Mucosa of descending colon (tissue), 3 donors: ENCODE measurements around the gene SDK1. TPM values are rescaled to one million over a fixed set of nuclear protein-coding genes. Genes with fewer than 3 reads are reported as not detected.

Experiments
- ATAC-seq: fragments of 200-7000 bp; cut with Tn5 transposase; one replicate; pipeline ENCODE4 v1.9.1; 2020; ENCODE audit warnings: mild to moderate bottlenecking, moderate library complexity
- DNase-seq, 3 donors: peaks; one replicate each; pipeline ENCODE4 v3.0.0-alpha.2; 2020
- H3K36me3 ChIP-seq: fragments of 200-600 bp; one replicate; pipeline ENCODE4 v1.8.0; 2021; ENCODE audit warnings: low read depth, mild to moderate bottlenecking
- H3K4me1 ChIP-seq: fragments of 200-600 bp; one replicate; pipeline ENCODE4 v1.8.0; 2021; ENCODE audit warnings: low read depth, mild to moderate bottlenecking
- H3K4me3 ChIP-seq: fragments of 200-600 bp; one replicate; pipeline ENCODE4 v1.8.0; 2021; ENCODE audit warnings: mild to moderate bottlenecking
- H3K9me3 ChIP-seq: fragments of 200-600 bp; one replicate; pipeline ENCODE4 v1.8.0; 2021; ENCODE audit warnings: mild to moderate bottlenecking
- intact Hi-C, 2 donors: fragments of 100-400 bp; cut with DNase I in 1 of 2; cut with micrococcal nuclease in 1 of 2; formaldehyde crosslinking; loops; one replicate each; pipeline versions ENCODE4 v1.11.0 to v1.11.1; 2022; cut with DNase I, micrococcal nuclease
- total RNA-seq, 3 donors: library from RNA; stranded (reverse); fragmentation: NEBNext Ultra II Directional in 2 of 3; extraction: Animal tissue kit (Norgen Biotek cat#: 25700) in 2 of 3; gene quantifications; one replicate each; pipeline versions ENCODE4 v1.2.1 to v1.2.4, GENCODE V29; 2021 to 2023
- TF ChIP-seq, protein P1 (sequence below): fragments of 200-600 bp; IDR thresholded peaks from one replicate; pipeline ENCODE4 v1.8.0; 2022; ENCODE audit warnings: antibody characterized with exemption, mild to moderate bottlenecking
- donor health status: DM: no; HTN: no; CAD: no; lungs with moderate emphysema.
- donor health status: DM: no; HTN: no; CAD: no.
- donor health status: DM: no; HTN: yes; CAD: no.

Gene SDK1
- total RNA-seq, 3 donors from 2014 or later: 2.7 to 20.2 (median 4.2) TPM

- Histone ChIP-seq H3K4me1 (no peaks in the 10 kb centered on the region), H3K4me3 (no peak overlapping the region), H3K9me3 (no peaks in the 10 kb centered on the region), H3K36me3 (no peaks in the 10 kb centered on the region)
- DNase-seq (no peak), ATAC-seq (no peak)
- intact Hi-C loops: no loop called here
- TF ChIP-seq, protein P1, sequence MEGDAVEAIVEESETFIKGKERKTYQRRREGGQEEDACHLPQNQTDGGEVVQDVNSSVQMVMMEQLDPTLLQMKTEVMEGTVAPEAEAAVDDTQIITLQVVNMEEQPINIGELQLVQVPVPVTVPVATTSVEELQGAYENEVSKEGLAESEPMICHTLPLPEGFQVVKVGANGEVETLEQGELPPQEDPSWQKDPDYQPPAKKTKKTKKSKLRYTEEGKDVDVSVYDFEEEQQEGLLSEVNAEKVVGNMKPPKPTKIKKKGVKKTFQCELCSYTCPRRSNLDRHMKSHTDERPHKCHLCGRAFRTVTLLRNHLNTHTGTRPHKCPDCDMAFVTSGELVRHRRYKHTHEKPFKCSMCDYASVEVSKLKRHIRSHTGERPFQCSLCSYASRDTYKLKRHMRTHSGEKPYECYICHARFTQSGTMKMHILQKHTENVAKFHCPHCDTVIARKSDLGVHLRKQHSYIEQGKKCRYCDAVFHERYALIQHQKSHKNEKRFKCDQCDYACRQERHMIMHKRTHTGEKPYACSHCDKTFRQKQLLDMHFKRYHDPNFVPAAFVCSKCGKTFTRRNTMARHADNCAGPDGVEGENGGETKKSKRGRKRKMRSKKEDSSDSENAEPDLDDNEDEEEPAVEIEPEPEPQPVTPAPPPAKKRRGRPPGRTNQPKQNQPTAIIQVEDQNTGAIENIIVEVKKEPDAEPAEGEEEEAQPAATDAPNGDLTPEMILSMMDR: no peak
Measured at GRCh38 chr7:4078580-4078979, 777.5 kb downstream of the SDK1 start.

DNA sequence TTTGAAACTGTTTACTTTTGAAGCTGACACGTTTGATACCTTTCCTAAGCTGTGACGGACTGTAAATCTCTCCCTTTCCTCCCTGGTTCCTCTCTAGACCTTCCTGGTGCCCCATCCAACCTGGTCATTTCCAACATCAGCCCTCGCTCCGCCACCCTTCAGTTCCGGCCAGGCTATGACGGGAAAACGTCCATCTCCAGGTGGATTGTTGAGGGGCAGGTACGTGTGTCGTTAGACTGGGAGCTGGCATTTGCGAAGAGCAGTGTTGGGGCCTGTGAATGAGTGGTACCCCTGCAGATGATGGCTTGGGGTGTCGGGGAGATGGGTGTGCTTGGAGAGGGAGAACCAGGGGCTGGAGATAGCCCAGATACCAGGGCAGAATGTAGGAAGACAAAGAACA, 778.3 kb downstream of the SDK1 start:
- Histone ChIP-seq H3K4me1 (no peaks in the 10 kb centered on the region), H3K36me3 (no peaks in the 10 kb centered on the region), H3K4me3 (no peak overlapping the region), H3K9me3 (no peaks in the 10 kb centered on the region)
- ATAC-seq (no peak), DNase-seq (no peak)
- intact Hi-C loops: no loop called here
- TF ChIP-seq, protein P1: no peak

- ATAC-seq: no peak
- Histone ChIP-seq H3K4me1 (no peaks in the 10 kb centered on the region), H3K36me3 (no peaks in the 10 kb centered on the region), H3K9me3 (no peaks in the 10 kb centered on the region), H3K4me3 (no peak overlapping the region)
- intact Hi-C loops: no loop called here
- DNase-seq: no peak
- TF ChIP-seq, protein P1: no peak
Measured at GRCh38 chr7:4079956-4080355, 778.9 kb downstream of the SDK1 start.

DNA sequence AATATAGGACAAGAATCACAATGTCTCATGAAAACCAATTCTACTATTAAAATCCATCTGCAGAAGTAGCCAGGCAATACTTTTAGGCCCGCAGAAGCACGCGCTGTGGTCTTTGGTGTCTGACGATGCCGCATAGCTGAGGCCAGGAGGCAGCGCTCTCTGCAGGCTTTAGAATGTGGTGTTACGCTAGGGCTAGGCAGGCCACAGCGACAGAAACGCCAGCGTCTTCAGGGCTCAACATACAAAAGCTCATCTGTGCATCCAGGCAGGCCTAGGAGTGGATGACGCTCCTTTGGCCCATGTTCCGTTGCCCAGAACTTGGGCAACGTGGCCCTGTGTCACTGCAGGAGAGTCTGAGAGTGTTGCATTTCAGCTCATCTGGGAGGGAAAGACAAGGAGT, 779.9 kb downstream of the SDK1 start:
- intact Hi-C loops: no loop called here
- TF ChIP-seq, protein P1: no peak
- Histone ChIP-seq H3K9me3 (no peaks in the 10 kb centered on the region), H3K4me1 (no peaks in the 10 kb centered on the region), H3K36me3 (no peaks in the 10 kb centered on the region), H3K4me3 (no peak overlapping the region)
- ATAC-seq (no peak), DNase-seq (no peak)

- Histone ChIP-seq H3K4me1 (no peaks in the 10 kb centered on the region), H3K36me3 (no peaks in the 10 kb centered on the region), H3K4me3 (no peak overlapping the region), H3K9me3 (no peaks in the 10 kb centered on the region)
- TF ChIP-seq, protein P1: no peak
- intact Hi-C loops: no loop called here
- no peak for ATAC-seq
- DNase-seq: no peak
Measured at GRCh38 chr7:4083513-4083912, 782.5 kb downstream of the SDK1 start.

DNA sequence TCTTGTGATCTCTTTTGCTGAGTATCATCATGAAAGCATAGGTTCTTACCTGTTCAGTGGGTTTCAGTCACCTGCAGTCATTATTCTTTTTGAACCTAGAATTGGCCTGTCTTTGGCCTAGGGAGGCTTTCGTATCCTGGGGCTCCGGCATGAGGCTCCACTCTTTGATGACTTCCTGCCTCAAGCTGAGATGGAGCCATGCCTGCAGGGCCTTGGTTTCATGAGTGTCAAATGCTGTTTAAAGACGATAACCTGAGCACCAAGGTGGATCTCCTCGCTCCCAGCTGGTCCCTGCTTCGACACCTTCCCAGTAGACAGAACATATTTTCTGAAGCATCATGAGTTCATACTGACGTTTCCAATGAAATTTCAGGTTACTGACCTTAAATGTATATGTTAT, 783.2 kb downstream of the SDK1 start:
- intact Hi-C loops: no loop called here
- TF ChIP-seq, protein P1: no peak
- DNase-seq (no peak), ATAC-seq (no peak)
- no peaks in the 10 kb centered on the region for H3K4me1 ChIP-seq
- no peak overlapping the region for H3K4me3 ChIP-seq
- H3K9me3 ChIP-seq: no peaks in the 10 kb centered on the region
- H3K36me3 ChIP-seq: no peaks in the 10 kb centered on the region
